Ishikawa (cell line): ENCODE data around the gene ELOB.

ENCODE experiments used
- CEBPB ChIP-seq: IDR thresholded peaks from 2 replicates; pipeline ENCODE4 v1.6.1; 2012
- CREB1 ChIP-seq: IDR thresholded peaks from 2 replicates; pipeline ENCODE4 v1.6.1; 2012; ENCODE audit warnings: low read depth
- EGR1 ChIP-seq: IDR thresholded peaks from 2 replicates; pipeline ENCODE4 v1.6.1; 2012
- EP300 ChIP-seq: IDR thresholded peaks from 2 replicates; pipeline ENCODE4 v1.6.1; 2012; ENCODE audit warnings: borderline replicate concordance
- FOXM1 ChIP-seq: IDR thresholded peaks from 2 replicates; pipeline ENCODE4 v1.6.1; 2012; ENCODE audit warnings: low read depth, borderline replicate concordance
- MAX ChIP-seq: IDR thresholded peaks from 2 replicates; pipeline ENCODE4 v1.6.1; 2012
- NFIC ChIP-seq: IDR thresholded peaks from 2 replicates; pipeline ENCODE4 v1.6.1; 2012
- RAD21 ChIP-seq: IDR thresholded peaks from 2 replicates; pipeline ENCODE4 v1.6.1; 2012; ENCODE audit warnings: low read depth
- REST ChIP-seq: IDR thresholded peaks from 2 replicates; pipeline ENCODE4 v1.6.1; 2012; ENCODE audit warnings: low read depth, mild to moderate bottlenecking
- TAF1 ChIP-seq: IDR thresholded peaks from 2 replicates; pipeline ENCODE4 v1.6.1; 2012; ENCODE audit warnings: low read depth, mild to moderate bottlenecking
- TCF12 ChIP-seq: IDR thresholded peaks from 2 replicates; pipeline ENCODE4 v1.6.1; 2012; ENCODE audit warnings: low read depth
- TEAD4 ChIP-seq: IDR thresholded peaks from 2 replicates; pipeline ENCODE4 v1.6.1; 2012
- USF1 ChIP-seq: IDR thresholded peaks from 2 replicates; pipeline ENCODE4 v1.6.1; 2012
- YY1 ChIP-seq: IDR thresholded peaks from 2 replicates; pipeline ENCODE4 v1.6.1; 2012; ENCODE audit warnings: low read depth
- ZBTB7A ChIP-seq: IDR thresholded peaks from 2 replicates; pipeline ENCODE4 v1.6.1; 2012; ENCODE audit warnings: low read depth

The ELOB gene

GRCh38 chr16:2822496-2822895 lies 45.4 kb upstream of the ELOB start:
- TF ChIP-seq MAX, result no peak
- TF ChIP-seq FOXM1, result no peak
- TF ChIP-seq TAF1, result no peak
- TF ChIP-seq CREB1, result no peak
- TF ChIP-seq REST, result no peak
- TF ChIP-seq YY1, result no peak
- TF ChIP-seq NFIC, result no peak

GRCh38 chr16:2822158-2822495 lies 45.0 kb upstream of the ELOB start:
- TF ChIP-seq CEBPB (no peak), YY1 (no peak), REST (no peak), TEAD4 (no peak), RAD21 (no peak), FOXM1 (no peak), TCF12 (no peak), MAX (no peak), TAF1 (no peak), ZBTB7A (no peak), CREB1 (no peak), EGR1 (no peak)

- no peak for TF ChIP-seq EP300
- TF ChIP-seq MAX, result no peak
- TF ChIP-seq USF1, result no peak
- no peak for TF ChIP-seq EGR1
- no peak for TF ChIP-seq CEBPB
- TF ChIP-seq REST, result no peak
- TF ChIP-seq ZBTB7A, result no peak
- no peak for TF ChIP-seq TCF12
- no peak for TF ChIP-seq NFIC
Measured at GRCh38 chr16:2821487-2822157, 44.5 kb upstream of the ELOB start.

- TF ChIP-seq EP300 (no peak), YY1 (no peak), NFIC (no peak), EGR1 (no peak), CREB1 (no peak), TEAD4 (no peak), CEBPB (no peak), ZBTB7A (no peak), TAF1 (no peak), FOXM1 (no peak), TCF12 (no peak)
Measured at GRCh38 chr16:2820836-2821486, 43.9 kb upstream of the ELOB start.
